ENCODE data around the gene DENND1B. TPM values are rescaled to one million over a fixed set of nuclear protein-coding genes. Genes with fewer than 3 reads are reported as not detected.

Gene DENND1B
- total RNA-seq, 1 donor from 2014 or later = 22.0 TPM

- intact Hi-C loops (cut with DNase I) = no loop called here
- peak; percentile 62 for DNase-seq (ENCODE audit: low spot score)
Measured at GRCh38 chr1:197787623-197788536, 12.6 kb upstream of the DENND1B start.

GRCh38 chr1:197787056-197787455 lies 11.8 kb upstream of the DENND1B start:
- intact Hi-C loops (cut with DNase I) = no loop called here
- no peak for DNase-seq (ENCODE audit: low spot score)

GRCh38 chr1:197786280-197786679 lies 11.0 kb upstream of the DENND1B start:
- no peak for DNase-seq (ENCODE audit: low spot score)

GRCh38 chr1:197783510-197783948 lies 8.2 kb upstream of the DENND1B start:
- intact Hi-C loops (cut with DNase I) = no loop called here
- no peak for DNase-seq (ENCODE audit: low spot score)

More at GRCh38 chr1:197786280-197786679, 11.0 kb upstream of the DENND1B start:
- intact Hi-C loops (cut with DNase I) = no loop called here

DNA sequence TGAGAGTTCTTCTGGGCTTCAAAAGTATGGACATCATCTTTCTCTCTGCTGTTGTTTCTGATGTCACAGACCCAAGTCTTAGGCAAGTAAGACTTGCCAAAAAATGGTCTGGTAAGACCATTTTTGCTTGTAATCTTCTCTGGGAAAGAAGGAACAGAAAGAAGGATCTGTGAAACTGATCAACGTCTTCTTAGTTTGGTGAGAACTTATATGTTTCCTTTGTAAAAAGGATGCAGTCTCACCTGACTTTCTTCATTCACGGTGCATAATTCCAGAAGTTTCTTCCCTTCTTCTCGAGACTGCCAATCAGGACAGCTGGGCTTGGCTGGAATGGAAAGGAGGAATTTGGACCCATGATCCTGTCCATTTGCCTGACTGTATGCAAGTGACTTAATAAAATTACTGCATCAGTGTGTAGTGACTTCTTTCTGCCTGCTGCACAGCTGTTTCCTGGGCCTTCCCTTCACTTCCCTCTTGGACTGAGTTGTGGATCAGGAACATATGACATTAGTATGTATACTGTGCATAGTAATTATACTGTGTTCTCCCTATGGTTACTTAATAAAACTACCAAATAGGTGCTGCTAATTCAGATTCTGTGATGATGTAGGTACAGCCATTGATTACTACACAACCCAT lies 7.6 kb upstream of the DENND1B start:
- intact Hi-C loops (cut with DNase I) = no loop called here

GRCh38 chr1:197781968-197782721 lies 6.9 kb upstream of the DENND1B start:
- no peak for DNase-seq (ENCODE audit: low spot score)
- intact Hi-C loops (cut with DNase I) = no loop called here

More for the DNA sequence above, 7.6 kb upstream of the DENND1B start:
- DNase-seq (ENCODE audit: low spot score) = no peak

DNA sequence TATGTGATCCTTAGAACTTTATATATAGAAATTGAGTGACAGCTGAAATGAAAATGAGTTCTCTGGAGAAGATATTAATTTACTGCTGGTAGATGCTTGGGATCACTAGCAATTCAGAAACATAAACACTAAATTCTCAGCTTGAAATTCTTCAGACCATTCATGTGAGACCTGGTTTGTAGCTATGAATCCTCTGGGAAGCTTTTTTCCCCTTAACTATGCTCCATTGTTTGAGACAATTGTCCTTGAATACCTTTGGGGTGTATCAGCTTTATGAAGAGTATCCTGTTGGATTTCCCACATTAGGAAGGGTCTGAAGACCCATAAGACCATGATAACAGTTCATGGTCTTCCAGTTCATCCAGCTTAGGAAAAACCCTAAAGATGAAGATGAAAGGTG lies 4.6 kb upstream of the DENND1B start:
- intact Hi-C loops (cut with DNase I) = loop anchor here (10.0 kb wide), 1 partner anchor 375 kb away; the partner anchor contains the start of gene NEK7
- no peak for DNase-seq (ENCODE audit: low spot score)

GRCh38 chr1:197778366-197778945 lies 3.2 kb upstream of the DENND1B start:
- intact Hi-C loops (cut with DNase I) = loop anchor here (10.0 kb wide), 1 partner anchor 376 kb away; the partner anchor contains the start of gene NEK7
- no peak for DNase-seq (ENCODE audit: low spot score)

DNA sequence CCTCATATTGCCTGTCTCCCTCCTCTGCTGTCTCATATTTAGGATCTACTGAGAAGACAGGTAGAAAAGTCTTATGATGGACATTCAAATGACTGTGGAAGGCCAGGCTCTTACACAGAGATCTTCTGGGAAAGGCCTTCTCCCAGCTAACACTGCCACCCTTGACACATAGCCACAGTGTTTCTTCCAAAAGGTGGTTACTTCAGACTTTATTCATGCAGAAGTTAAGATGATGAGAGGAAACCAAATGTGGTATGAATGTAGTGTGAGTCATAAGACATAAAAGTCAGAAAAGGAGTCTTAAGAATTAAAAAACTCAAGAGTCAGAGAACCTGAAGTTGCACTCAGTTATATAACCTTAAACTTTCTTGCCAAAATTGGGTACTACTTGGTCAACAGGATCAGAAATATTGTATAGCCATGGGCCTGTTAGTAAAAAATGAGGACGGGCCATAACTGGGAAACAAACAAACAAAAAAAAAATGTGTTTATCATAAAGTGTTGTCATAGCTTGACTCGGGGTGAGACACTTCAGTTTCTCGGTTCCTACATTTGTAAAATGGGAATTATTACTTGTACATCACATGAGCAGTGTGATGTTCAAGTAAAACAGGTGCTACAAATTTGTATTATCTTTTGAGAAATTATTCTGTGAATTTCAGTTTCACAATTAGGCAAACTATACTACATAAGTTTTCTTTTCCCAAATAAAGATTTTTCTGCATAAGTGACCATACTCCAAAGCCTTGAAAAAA lies 1.2 kb upstream of the DENND1B start:
- intact Hi-C loops (cut with DNase I) = loop anchor here (10.0 kb wide), 1 partner anchor 378 kb away; the partner anchor contains the start of gene NEK7
- no peak for DNase-seq (ENCODE audit: low spot score)

DNA sequence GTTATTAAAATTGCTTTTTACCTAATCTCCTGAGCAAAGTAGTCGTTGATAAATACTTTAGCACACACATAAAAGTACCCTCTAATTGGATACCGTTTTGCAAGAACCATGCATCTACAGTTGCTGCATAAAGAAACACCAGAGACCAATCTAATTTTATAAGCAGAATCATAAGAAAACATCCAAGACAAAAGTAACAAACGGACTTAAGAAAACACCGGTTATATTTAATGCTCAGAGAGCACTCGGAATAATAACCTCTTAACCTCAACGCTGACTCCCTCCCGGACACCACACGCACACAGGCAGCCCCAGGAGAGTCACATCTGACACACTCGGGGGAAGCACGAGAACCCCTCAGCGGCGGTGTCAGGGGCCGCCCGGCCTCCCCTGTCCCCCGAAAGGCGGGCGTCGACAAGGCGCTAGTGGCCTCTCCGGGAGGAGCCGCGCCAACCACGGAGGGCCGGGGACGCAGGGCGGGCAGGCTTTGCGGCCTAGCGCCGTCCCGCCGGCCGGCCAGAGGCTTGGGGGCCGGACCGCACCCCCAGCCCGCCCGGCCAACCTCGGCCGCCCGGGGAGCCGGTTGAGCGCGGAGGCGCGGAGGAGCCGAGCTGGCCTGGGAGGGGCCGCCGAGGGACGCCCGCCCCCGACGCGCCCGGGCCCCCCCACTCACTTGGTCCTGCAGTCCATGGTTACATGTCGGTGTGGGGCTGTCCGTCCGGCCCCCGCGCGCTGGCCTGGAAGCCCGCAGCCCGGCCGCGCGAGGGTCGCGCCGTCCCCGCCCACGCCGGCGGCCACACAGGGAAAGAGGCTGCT lies 606 bp downstream of the DENND1B start:
- peak; percentile 82 for DNase-seq (ENCODE audit: low spot score)
- intact Hi-C loops (cut with DNase I) = loop anchor here (2.0 to 10.0 kb wide), 2 partner anchors 138 to 380 kb away; partner anchors contain the start of gene NEK7

- intact Hi-C loops (cut with DNase I) = loop anchor here (2.0 to 10.0 kb wide), 2 partner anchors 137 to 381 kb away; partner anchors contain the start of gene NEK7
- no peak for DNase-seq (ENCODE audit: low spot score)
Measured at GRCh38 chr1:197773856-197774255, 1.4 kb downstream of the DENND1B start.

DNA sequence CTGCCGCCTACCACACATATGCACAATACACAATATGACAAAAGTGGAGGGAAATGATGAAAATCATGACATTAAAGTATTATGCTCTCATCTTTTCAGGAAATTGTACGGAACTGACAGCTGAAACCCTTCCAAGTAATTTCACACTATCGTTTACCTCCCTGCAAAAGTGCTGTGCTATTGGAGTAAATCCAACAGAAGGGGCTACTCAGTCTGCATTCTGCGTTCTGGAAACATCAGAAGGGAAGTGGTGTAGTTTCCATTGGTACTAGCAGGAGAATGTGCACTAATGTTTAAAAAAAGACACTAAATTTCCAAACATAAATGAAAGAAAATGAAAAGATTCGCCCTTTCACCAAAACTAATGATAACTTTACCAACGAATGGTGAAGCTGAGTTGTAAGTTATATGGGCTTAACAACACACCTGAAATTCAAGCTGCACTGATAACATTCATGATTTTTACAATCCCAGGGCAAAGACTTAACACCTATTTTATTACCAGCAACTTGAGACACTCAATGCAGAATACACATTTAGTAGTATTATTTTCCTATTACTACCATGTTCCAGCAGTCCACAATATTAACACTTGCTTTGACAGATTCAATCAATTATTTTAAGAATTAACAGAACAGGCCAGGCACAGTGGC lies 3.2 kb downstream of the DENND1B start:
- no peak for DNase-seq (ENCODE audit: low spot score)
- intact Hi-C loops (cut with DNase I) = loop anchor here (10.0 kb wide), 1 partner anchor 383 kb away; the partner anchor contains the start of gene NEK7

GRCh38 chr1:197771386-197771785 lies 3.9 kb downstream of the DENND1B start:
- intact Hi-C loops (cut with DNase I) = loop anchor here (10.0 kb wide), 1 partner anchor 383 kb away; the partner anchor contains the start of gene NEK7
- no peak for DNase-seq (ENCODE audit: low spot score)

- no peak for DNase-seq (ENCODE audit: low spot score)
- intact Hi-C loops (cut with DNase I) = loop anchor here (10.0 kb wide), 1 partner anchor 385 kb away; the partner anchor contains the start of gene NEK7
Measured at GRCh38 chr1:197770243-197770642, 5.0 kb downstream of the DENND1B start.

GRCh38 chr1:197769287-197769686 lies 6.0 kb downstream of the DENND1B start:
- intact Hi-C loops (cut with DNase I) = no loop called here
- no peak for DNase-seq (ENCODE audit: low spot score)

- DNase-seq (ENCODE audit: low spot score) = no peak
- intact Hi-C loops (cut with DNase I) = no loop called here
Measured at GRCh38 chr1:197768014-197768805, 7.1 kb downstream of the DENND1B start.
